ENCODE data around the gene FAM50A.

Gene FAM50A

GRCh38 chrX:154490021-154490413 lies 46.1 kb downstream of the FAM50A start (continued):
- TF ChIP-seq PRDM10 (tag by site-specific recombination; IDR thresholded peaks at IDR 0.05) (peak; percentile 76), KLF8 (tag by site-specific recombination; IDR thresholded peaks at IDR 0.05) (no peak), HIC1 (tag by site-specific recombination; IDR thresholded peaks at IDR 0.05) (no peak), ZNF624 (tag by site-specific recombination; IDR thresholded peaks at IDR 0.05) (no peak), ZNF133 (tag by site-specific recombination; IDR thresholded peaks at IDR 0.05) (no peak), ZBTB21 (tag by site-specific recombination; IDR thresholded peaks at IDR 0.05) (no peak), PRDM2 (tag by site-specific recombination; IDR thresholded peaks at IDR 0.05; ENCODE audit: borderline replicate concordance) (no peak), ZBTB26 (tag by site-specific recombination; optimal IDR thresholded peaks at IDR 0.05) (peak; percentile 36), ZNF433 (tag by site-specific recombination; IDR thresholded peaks at IDR 0.05; ENCODE audit: low read depth) (no peak), BCL6B (tag by site-specific recombination; IDR thresholded peaks at IDR 0.05) (no peak), ZNF404 (tag by site-specific recombination; IDR thresholded peaks at IDR 0.05) (no peak), ZNF701 (tag by site-specific recombination; IDR thresholded peaks at IDR 0.05) (no peak), ZNF280D (tag by site-specific recombination; IDR thresholded peaks at IDR 0.05) (no peak), ZNF148 (tag by site-specific recombination; IDR thresholded peaks at IDR 0.05; ENCODE audit: borderline replicate concordance) (no peak)
